Fibroblast of lung (primary cell): ENCODE data around the gene TFB2M. TPM values are rescaled to one million over a fixed set of nuclear protein-coding genes. Genes with fewer than 3 reads are reported as not detected.

Experiments used
- DNase-seq, 2 donors: peaks; one replicate each; pipeline versions ENCODE4 v3.0.0 to v3.0.0-alpha.2; 2010; ENCODE audit warnings: low read depth in 2 of 2
- H2AFZ ChIP-seq: 2 replicates; pipeline ENCODE4 v1.5.1; 2012; ENCODE audit warnings: low read length, control low read depth, inconsistent platforms
- H3K27ac ChIP-seq: 2 replicates; pipeline ENCODE4 v1.5.1; 2011; ENCODE audit warnings: low read length, control low read depth; ENCODE audit not compliant: insufficient read depth
- H3K27me3 ChIP-seq: 2 replicates; pipeline ENCODE4 v1.5.1; 2011; ENCODE audit warnings: mild to moderate bottlenecking, low read length; ENCODE audit not compliant: control insufficient read depth, insufficient read depth
- H3K36me3 ChIP-seq: 2 replicates; pipeline ENCODE4 v1.5.1; 2011; ENCODE audit warnings: low read length; ENCODE audit not compliant: control insufficient read depth, insufficient read depth
- H3K4me1 ChIP-seq: 2 replicates; pipeline ENCODE4 v1.5.1; 2011; ENCODE audit warnings: low read length; ENCODE audit not compliant: control insufficient read depth, insufficient read depth; ENCODE audit errors: extremely low read depth
- H3K4me2 ChIP-seq: 2 replicates; pipeline ENCODE4 v1.5.1; 2011; ENCODE audit warnings: low read length, control low read depth; ENCODE audit not compliant: insufficient read depth; ENCODE audit errors: extremely low read depth
- H3K4me3 ChIP-seq, 4 experiments: fragments of 200-600 bp in 1 of 4; sonication (generic) in 1 of 4; replicated peaks in 1 of 4; 2 replicates each; pipeline ENCODE4 v1.5.1; 2011 to 2016; ENCODE audit warnings: low read length in 4 of 4, low read depth in 3 of 4, mild to moderate bottlenecking in 3 of 4, control low read depth in 2 of 4, inconsistent platforms in 1 of 4, mixed read lengths in 1 of 4; ENCODE audit not compliant: insufficient read depth in 1 of 4; ENCODE audit errors: control extremely low read depth in 1 of 4
- H3K79me2 ChIP-seq: 2 replicates; pipeline ENCODE4 v1.5.1; 2012; ENCODE audit warnings: mild to moderate bottlenecking, low read length, inconsistent platforms; ENCODE audit not compliant: control insufficient read depth, insufficient read depth
- H3K9ac ChIP-seq: 2 replicates; pipeline ENCODE4 v1.5.1; 2011; ENCODE audit warnings: mild to moderate bottlenecking, low read length, control low read depth; ENCODE audit not compliant: insufficient read depth
- H3K9me3 ChIP-seq: 2 replicates; pipeline ENCODE4 v1.5.1; 2012; ENCODE audit warnings: low read depth, low read length; ENCODE audit not compliant: control insufficient read depth, insufficient read depth
- H4K20me1 ChIP-seq: 2 replicates; pipeline ENCODE4 v1.5.1; 2011; ENCODE audit warnings: low read length; ENCODE audit not compliant: control insufficient read depth, insufficient read depth; ENCODE audit errors: extremely low read depth
- EZH2 ChIP-seq: IDR thresholded peaks from 2 replicates; pipeline ENCODE4 v1.5.1; 2012; ENCODE audit warnings: low read length, control low read depth, mild to moderate bottlenecking; ENCODE audit errors: missing control alignments
- polyA plus RNA-seq, 2 donors: library from polyadenylated mRNA; depleted of rRNA in 1 of 2; stranded (reverse) in 1 of 2; unstranded in 1 of 2; fragments of >200 nt; gene quantifications; 2 replicates each; pipeline ENCODE4 v1.2.1, GENCODE V29; 2011 to 2012; ENCODE audit warnings: missing spikeins in 1 of 2
- total RNA-seq: library from RNA; depleted of rRNA; stranded (reverse); fragments of >200 nt; gene quantifications from 2 replicates; pipeline ENCODE4 v1.2.1, GENCODE V29; 2014
- TF ChIP-seq, protein P1 (sequence below), 2 donors: IDR thresholded peaks in 1 of 2; conservative IDR thresholded peaks in 1 of 2; 1 replicate in 1 of 2; 2 replicates in 1 of 2; pipeline ENCODE4 v1.5.1; 2011 to 2012; ENCODE audit warnings: low read length in 2 of 2, control low read depth in 1 of 2, inconsistent platforms in 1 of 2, low read depth in 1 of 2, mild to moderate bottlenecking in 1 of 2

The TFB2M gene
- total and polyA plus RNA-seq, 2 donors (not counting 1 experiment from before 2014, with no cell fraction given): 15.9 to 20.1 TPM

DNA sequence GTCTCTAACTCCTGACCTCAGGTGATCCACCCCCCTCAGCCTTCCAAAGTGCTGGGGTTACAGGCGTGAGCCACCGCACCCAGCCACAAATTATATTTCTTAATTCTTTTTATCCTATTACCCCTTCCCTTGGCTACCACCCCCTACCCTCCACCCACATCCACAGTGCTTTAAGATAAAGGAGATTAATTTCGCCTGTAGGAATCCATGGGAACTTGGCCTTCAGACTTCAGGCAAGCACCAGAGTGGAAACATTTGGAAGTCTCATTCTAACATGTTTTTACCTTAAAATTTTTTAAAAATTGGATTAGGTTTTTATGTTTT is 10.6 kb upstream of the TFB2M start:
- Histone ChIP-seq H3K9ac (no peak overlapping the region), H3K9me3 (no peaks in the 10 kb centered on the region), H3K27me3 (no peaks in the 10 kb centered on the region), H3K36me3 (no peaks in the 10 kb centered on the region), H3K4me2 (no peak overlapping the region), H2AFZ (no peak overlapping the region), H3K4me3 (no peak overlapping the region), H4K20me1 (no peaks in the 10 kb centered on the region), H3K4me1 (peaks cover 7% of the 10 kb centered on the region), H3K79me2 (peaks cover 82% of the 10 kb centered on the region), H3K27ac (no peak overlapping the region)
- no peak for TF ChIP-seq EZH2
- TF ChIP-seq, protein P1, sequence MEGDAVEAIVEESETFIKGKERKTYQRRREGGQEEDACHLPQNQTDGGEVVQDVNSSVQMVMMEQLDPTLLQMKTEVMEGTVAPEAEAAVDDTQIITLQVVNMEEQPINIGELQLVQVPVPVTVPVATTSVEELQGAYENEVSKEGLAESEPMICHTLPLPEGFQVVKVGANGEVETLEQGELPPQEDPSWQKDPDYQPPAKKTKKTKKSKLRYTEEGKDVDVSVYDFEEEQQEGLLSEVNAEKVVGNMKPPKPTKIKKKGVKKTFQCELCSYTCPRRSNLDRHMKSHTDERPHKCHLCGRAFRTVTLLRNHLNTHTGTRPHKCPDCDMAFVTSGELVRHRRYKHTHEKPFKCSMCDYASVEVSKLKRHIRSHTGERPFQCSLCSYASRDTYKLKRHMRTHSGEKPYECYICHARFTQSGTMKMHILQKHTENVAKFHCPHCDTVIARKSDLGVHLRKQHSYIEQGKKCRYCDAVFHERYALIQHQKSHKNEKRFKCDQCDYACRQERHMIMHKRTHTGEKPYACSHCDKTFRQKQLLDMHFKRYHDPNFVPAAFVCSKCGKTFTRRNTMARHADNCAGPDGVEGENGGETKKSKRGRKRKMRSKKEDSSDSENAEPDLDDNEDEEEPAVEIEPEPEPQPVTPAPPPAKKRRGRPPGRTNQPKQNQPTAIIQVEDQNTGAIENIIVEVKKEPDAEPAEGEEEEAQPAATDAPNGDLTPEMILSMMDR (conservative IDR thresholded peaks at IDR 0.05 in 1 of 2, IDR thresholded peaks at IDR 0.05 in 1 of 2; ENCODE audit: low read depth in 1 of 2, low read length in 2 of 2): no peak
- DNase-seq: no peak

DNA sequence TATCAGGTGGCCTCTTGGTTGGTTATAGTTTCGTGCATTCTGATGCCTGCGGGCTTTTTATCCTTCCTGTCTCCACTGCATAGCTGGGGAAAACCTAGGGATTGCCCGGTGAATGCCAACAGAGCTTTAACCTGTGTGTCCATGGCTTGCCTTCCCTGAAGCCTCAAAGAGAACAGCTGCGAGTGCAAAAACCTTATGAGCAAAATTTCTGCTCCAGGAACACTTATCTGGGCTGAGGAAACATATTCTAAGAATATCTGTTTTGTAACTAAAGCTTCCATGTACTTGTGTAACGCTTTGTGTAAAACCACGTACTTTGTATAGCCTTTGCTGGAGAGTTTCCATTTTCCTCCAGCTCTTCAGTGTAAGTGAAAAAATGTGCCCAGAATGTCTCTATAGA is 7.4 kb upstream of the TFB2M start:
- Histone ChIP-seq H3K9me3 (no peaks in the 10 kb centered on the region), H3K27me3 (no peaks in the 10 kb centered on the region), H3K4me1 (peaks cover 9% of the 10 kb centered on the region), H3K4me2 (no peak overlapping the region), H2AFZ (no peak overlapping the region), H4K20me1 (no peaks in the 10 kb centered on the region), H3K36me3 (no peaks in the 10 kb centered on the region), H3K27ac (no peak overlapping the region), H3K9ac (no peak overlapping the region), H3K4me3 (no peak overlapping the region), H3K79me2 (peaks cover 89% of the 10 kb centered on the region)
- TF ChIP-seq EZH2: no peak
- TF ChIP-seq, protein P1 (conservative IDR thresholded peaks at IDR 0.05 in 1 of 2, IDR thresholded peaks at IDR 0.05 in 1 of 2; ENCODE audit: low read depth in 1 of 2, low read length in 2 of 2): no peak
- no peak for DNase-seq

DNA sequence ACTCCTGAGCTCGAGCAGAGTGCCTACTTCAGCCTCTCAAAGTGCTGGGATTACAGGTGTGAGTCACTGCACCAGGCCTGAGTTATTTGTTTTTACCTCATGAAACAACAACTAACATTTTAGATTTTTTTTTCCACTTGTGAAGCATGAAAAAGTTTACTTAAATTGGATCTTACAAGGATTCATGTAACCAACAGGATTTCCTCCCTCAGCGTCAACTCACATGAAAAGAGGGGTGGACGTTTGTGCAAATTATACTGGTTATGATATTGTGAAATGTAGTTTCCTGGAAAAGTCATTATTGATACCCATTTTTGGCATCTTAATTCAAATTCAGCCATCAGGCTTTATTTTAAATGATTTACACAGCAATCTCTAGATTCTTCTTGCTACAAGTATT is 6.7 kb upstream of the TFB2M start:
- Histone ChIP-seq H3K27me3 (no peaks in the 10 kb centered on the region), H3K27ac (no peak overlapping the region), H4K20me1 (no peaks in the 10 kb centered on the region), H3K4me3 (no peak overlapping the region), H2AFZ (no peak overlapping the region), H3K36me3 (no peaks in the 10 kb centered on the region), H3K4me1 (peaks cover 9% of the 10 kb centered on the region), H3K9me3 (no peaks in the 10 kb centered on the region), H3K79me2 (peaks cover 92% of the 10 kb centered on the region), H3K9ac (no peak overlapping the region), H3K4me2 (no peak overlapping the region)
- no peak for DNase-seq
- TF ChIP-seq, protein P1 (conservative IDR thresholded peaks at IDR 0.05 in 1 of 2, IDR thresholded peaks at IDR 0.05 in 1 of 2; ENCODE audit: low read depth in 1 of 2, low read length in 2 of 2): no peak
- no peak for TF ChIP-seq EZH2
